ENCODE measurements around the gene DOCK4.

DNA sequence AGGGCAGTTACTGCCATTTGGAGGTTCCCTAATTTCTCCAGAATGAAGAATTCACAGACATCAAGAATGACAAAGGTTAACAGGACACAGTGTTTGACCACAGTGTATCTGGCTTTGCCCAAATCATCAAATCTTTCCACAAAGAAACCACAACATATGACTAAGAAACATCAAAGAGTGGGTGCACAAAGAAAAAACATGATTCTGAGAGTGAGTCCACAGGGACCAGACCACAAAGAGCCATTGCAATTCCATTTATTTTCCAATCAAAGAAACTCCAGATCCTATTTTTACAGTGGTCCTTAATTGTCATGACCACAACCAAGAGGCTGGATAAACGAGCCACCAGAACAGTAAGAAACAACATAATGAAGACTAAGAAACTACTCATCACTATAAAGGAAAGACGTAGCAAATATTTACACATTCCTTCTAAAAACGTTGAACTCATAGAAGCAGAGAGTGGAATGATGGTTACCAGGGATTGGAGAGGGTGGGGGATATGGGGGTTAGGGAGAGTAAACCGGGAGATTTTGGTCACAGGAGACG, 286.5 kb downstream of the DOCK4 start:
- TF ChIP-seq, protein P1, sequence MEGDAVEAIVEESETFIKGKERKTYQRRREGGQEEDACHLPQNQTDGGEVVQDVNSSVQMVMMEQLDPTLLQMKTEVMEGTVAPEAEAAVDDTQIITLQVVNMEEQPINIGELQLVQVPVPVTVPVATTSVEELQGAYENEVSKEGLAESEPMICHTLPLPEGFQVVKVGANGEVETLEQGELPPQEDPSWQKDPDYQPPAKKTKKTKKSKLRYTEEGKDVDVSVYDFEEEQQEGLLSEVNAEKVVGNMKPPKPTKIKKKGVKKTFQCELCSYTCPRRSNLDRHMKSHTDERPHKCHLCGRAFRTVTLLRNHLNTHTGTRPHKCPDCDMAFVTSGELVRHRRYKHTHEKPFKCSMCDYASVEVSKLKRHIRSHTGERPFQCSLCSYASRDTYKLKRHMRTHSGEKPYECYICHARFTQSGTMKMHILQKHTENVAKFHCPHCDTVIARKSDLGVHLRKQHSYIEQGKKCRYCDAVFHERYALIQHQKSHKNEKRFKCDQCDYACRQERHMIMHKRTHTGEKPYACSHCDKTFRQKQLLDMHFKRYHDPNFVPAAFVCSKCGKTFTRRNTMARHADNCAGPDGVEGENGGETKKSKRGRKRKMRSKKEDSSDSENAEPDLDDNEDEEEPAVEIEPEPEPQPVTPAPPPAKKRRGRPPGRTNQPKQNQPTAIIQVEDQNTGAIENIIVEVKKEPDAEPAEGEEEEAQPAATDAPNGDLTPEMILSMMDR (conservative IDR thresholded peaks at IDR 0.05; ENCODE audit: low read length) = no peak
- no peak for TF ChIP-seq EZH2phosphoT487 (IDR thresholded peaks at IDR 0.05; ENCODE audit: borderline replicate concordance)
